GM12801 (cell line): ENCODE data around the gene MSMO1.

Experiments used
- TF ChIP-seq, protein P1 (sequence below): IDR thresholded peaks from one replicate; pipeline ENCODE4 v1.5.1; 2011; ENCODE audit warnings: control low read depth; ENCODE audit not compliant: insufficient read length; ENCODE audit errors: extremely low read depth

MSMO1 gene

DNA sequence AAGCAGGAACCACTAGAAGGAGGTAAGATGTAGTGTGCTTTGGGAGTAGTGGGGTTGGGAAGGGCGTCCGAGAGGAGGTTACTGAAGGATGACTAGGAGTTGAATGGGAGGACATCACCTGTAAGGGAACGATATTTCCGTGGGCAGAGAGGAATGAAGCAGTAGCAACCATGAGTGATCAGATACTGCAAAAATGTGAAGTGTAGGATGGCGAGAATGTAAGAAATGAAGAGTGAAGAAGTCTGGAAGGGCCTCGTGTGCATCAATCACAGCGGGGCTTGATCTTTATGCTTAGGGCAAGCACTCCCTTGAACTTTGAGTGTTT is 594 bp downstream of the MSMO1 start:
- TF ChIP-seq, protein P1, sequence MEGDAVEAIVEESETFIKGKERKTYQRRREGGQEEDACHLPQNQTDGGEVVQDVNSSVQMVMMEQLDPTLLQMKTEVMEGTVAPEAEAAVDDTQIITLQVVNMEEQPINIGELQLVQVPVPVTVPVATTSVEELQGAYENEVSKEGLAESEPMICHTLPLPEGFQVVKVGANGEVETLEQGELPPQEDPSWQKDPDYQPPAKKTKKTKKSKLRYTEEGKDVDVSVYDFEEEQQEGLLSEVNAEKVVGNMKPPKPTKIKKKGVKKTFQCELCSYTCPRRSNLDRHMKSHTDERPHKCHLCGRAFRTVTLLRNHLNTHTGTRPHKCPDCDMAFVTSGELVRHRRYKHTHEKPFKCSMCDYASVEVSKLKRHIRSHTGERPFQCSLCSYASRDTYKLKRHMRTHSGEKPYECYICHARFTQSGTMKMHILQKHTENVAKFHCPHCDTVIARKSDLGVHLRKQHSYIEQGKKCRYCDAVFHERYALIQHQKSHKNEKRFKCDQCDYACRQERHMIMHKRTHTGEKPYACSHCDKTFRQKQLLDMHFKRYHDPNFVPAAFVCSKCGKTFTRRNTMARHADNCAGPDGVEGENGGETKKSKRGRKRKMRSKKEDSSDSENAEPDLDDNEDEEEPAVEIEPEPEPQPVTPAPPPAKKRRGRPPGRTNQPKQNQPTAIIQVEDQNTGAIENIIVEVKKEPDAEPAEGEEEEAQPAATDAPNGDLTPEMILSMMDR, result no peak

DNA sequence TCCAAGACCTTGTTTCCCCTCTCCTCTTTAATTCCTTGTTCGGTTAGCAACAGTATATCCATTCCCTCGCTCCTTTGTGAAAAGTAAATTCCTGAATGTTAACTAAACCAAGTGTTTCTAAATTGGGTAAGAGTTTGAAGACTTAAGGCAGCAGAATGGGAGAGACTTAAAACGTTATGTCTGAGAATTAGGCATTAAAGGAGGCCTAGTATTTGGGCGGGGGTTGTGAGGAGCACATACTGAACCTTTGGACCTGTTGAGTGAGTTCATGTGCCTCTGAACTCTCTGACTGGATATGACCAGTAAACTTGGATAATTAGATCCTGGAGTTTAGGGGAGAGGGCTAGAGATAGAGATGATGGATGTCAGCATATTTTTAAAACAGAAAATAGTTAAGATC is 1.2 kb downstream of the MSMO1 start:
- TF ChIP-seq, protein P1, result no peak

DNA sequence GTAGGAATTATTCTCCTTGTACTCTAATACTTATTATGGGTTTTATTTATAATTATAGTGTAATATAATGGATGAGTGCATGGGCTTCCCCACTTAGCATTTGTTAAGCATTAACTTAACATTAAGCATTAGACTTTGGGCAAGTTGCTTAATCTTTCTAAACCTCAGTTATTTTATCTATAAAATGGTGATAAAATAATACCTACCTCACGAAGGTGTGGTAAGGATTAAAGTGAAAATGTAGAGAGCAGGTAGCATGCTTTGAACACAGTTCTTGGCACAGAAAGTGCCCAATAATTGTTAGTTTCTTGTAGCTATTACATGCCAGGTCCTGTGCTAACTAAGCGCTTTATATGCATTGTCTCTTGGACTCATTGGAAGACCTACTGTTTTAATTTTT is 2.6 kb downstream of the MSMO1 start:
- TF ChIP-seq, protein P1, result no peak

DNA sequence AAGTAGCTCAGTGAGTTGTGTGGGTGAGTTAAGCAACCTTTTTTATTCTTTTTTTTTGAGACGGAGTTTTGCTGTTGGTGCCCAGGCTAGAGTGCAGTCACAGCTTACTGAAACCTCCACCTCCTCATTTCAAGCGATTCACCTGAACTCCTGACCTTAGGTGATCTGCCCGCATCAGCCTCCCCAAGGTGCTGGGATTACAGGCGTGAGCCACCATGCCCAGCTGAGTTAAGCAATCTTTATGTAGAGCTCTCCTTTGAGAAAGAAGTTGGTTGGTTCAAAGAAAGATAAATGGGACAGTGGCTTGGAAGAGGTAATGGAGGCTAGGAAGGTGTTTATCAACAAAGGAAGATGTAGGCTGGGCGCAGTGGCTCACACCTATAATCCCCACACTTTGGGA is 3.2 kb downstream of the MSMO1 start:
- TF ChIP-seq, protein P1, result no peak

DNA sequence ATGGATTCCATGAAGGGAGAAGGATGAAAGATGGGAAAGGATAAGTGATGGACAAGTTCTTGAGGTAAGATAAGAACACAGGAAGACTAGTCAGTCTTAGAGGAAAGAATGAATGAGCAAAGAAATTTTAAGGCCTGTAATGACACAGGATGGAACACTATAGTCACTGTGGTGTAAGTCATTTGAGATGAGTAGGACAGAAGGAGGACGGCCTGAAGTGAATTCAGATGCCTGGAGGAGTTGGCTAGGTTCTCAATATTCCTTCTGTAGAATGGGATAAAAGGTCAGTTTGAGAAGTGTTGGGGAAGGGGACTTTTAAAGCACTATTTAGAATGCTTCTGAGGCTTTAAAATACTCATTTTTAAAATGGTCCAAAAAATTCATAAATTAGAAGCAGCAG is 3.9 kb downstream of the MSMO1 start:
- TF ChIP-seq, protein P1, result no peak

DNA sequence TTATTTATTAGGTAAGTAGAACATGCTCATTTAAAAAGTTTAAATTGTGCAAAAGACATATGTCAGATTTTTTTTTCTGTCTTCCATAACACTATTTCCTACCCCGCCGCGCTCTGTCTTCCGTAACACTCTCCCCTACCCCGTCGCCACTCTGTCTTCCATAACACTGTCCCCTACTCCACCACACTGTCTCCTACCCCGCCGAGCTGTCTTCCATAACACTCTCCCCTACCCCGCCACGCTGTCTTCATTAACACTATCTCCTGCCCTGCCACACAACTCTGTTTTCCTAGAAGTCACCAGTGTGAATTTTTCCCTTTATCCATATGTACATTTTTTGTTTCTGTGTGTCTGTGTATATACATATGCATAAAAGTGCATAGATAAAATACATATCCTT is 4.4 kb downstream of the MSMO1 start:
- TF ChIP-seq, protein P1, result no peak

DNA sequence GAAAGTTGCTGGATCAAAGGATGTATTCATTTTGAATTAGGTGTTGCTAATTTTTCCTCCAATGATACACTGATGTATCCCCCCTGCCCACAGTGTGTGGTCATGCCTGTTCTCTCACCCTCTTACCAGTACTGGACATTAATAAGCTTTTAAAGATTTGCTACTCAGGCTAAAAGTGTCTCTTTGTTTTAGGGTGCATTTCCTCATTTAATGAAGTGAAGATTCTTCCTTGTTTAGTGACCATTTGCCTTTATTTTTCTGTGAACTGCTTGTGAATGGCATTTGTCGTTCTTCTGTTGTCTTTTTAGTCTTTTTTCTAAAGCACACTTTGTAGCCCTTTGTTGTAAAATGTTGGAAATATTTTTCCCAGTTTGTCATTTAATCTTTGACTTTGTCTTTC is 5.0 kb downstream of the MSMO1 start:
- TF ChIP-seq, protein P1, result no peak

DNA sequence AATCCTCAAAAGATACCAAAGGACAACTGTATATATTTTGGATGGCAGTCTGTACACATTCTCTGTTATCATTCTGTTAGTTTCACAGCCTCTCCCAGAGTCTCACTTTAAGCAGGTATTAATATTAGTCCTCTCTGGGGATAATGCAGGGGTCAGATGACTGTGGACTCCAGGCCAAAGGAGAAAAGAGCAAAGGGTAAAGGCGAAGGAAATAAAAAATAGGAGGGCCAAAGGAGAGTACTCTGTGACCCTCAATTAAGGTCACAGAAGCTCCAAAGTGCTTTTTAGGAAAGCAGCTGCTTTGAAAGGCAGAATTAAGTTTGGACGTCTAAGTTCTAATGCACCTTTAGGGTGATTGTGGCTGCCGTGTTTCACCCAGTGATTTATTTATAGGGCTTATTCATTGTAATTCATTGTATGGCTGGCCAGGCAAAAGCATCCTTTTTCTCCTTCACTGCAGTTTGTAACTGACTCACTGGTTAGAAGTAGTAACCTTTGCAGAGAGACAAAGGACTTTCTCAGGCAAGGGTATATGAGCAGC is 7.8 kb downstream of the MSMO1 start:
- TF ChIP-seq, protein P1, result no peak
